ENCODE measurements around the gene SRC. TPM values are rescaled to one million over a fixed set of nuclear protein-coding genes. Genes with fewer than 3 reads are reported as not detected.

Gene SRC
- polyA plus RNA-seq, 1 donor (not counting 4 experiments of a cell fraction or from before 2014, with no cell fraction given) = 22.8 TPM

GRCh38 chr20:37389844-37390275 is 43.9 kb downstream of the SRC start:
- H3K9ac ChIP-seq (ENCODE audit: control insufficient read depth, extremely low read depth, insufficient read depth, low read length) = no peak overlapping the region
- H3K4me2 ChIP-seq (ENCODE audit: control insufficient read depth, extremely low read depth, insufficient read depth, low read depth, low read length) = no peak overlapping the region
- H3K36me3 ChIP-seq (ENCODE audit: control insufficient read depth in 2 of 2, extremely low read depth in 1 of 2, insufficient read depth in 2 of 2, low read length in 2 of 2) = peaks cover 32 to 34% of the 10 kb centered on the region in 2 experiments
- H3K79me2 ChIP-seq (ENCODE audit: control insufficient read depth, insufficient read depth, low read length) = no peaks in the 10 kb centered on the region
- FAIRE-seq (no peak), DNase-seq (ENCODE audit: low read depth, low spot score) (no peak)
- H3K27me3 ChIP-seq (ENCODE audit: control insufficient read depth, extremely low read depth, insufficient read depth, low read length) = no peaks in the 10 kb centered on the region
- no peak overlapping the region for H2AFZ ChIP-seq (ENCODE audit: control insufficient read depth, low read length)
- TF ChIP-seq CTCF (optimal IDR thresholded peaks at IDR 0.05 in 1 of 3, IDR thresholded peaks at IDR 0.05 in 1 of 3, conservative IDR thresholded peaks at IDR 0.05 in 1 of 3; ENCODE audit: extremely low read depth in 1 of 3, insufficient read depth in 2 of 3, low read length in 3 of 3) (peak; percentile 7 to 13 (median 12)), EZH2 (IDR thresholded peaks at IDR 0.05; ENCODE audit: low read length) (no peak)
- H3K9me3 ChIP-seq (ENCODE audit: control insufficient read depth, low read depth, low read length) = no peaks in the 10 kb centered on the region
- H3K9me1 ChIP-seq (ENCODE audit: control insufficient read depth, extremely low read depth, insufficient read depth, low read length) = no peaks in the 10 kb centered on the region
- dilution Hi-C loops (cut with MboI; ENCODE audit: extremely low pct_ligation_motif_present, low sequenced_read_pairs) = no loop called here
- H4K20me1 ChIP-seq (ENCODE audit: control insufficient read depth, extremely low read depth, insufficient read depth, low read length) = peaks cover 3% of the 10 kb centered on the region
- no peak overlapping the region for H3K4me3 ChIP-seq (ENCODE audit: control insufficient read depth in 2 of 3, extremely low read depth in 1 of 3, insufficient read depth in 2 of 3, low read depth in 1 of 3, low read length in 3 of 3)
- H3K27ac ChIP-seq (ENCODE audit: control insufficient read depth, insufficient read depth, low read length) = no peak overlapping the region
- peaks cover 6% of the 10 kb centered on the region for H3K4me1 ChIP-seq (ENCODE audit: control insufficient read depth, extremely low read depth, insufficient read depth, low read length)

GRCh38 chr20:37390503-37390890 is 44.6 kb downstream of the SRC start:
- H4K20me1 ChIP-seq (ENCODE audit: control insufficient read depth, extremely low read depth, insufficient read depth, low read length) = peaks cover 6% of the 10 kb centered on the region
- H3K4me3 ChIP-seq (ENCODE audit: control insufficient read depth in 2 of 3, extremely low read depth in 1 of 3, insufficient read depth in 2 of 3, low read depth in 1 of 3, low read length in 3 of 3) = no peak overlapping the region
- no peak overlapping the region for H3K4me2 ChIP-seq (ENCODE audit: control insufficient read depth, extremely low read depth, insufficient read depth, low read depth, low read length)
- no peaks in the 10 kb centered on the region for H3K27me3 ChIP-seq (ENCODE audit: control insufficient read depth, extremely low read depth, insufficient read depth, low read length)
- H3K9me3 ChIP-seq (ENCODE audit: control insufficient read depth, low read depth, low read length) = no peaks in the 10 kb centered on the region
- DNase-seq (ENCODE audit: low read depth, low spot score) (no peak), FAIRE-seq (no peak)
- peaks cover 12% of the 10 kb centered on the region for H3K4me1 ChIP-seq (ENCODE audit: control insufficient read depth, extremely low read depth, insufficient read depth, low read length)
- peaks cover 27 to 31% of the 10 kb centered on the region in 2 experiments for H3K36me3 ChIP-seq (ENCODE audit: control insufficient read depth in 2 of 2, extremely low read depth in 1 of 2, insufficient read depth in 2 of 2, low read length in 2 of 2)
- H3K79me2 ChIP-seq (ENCODE audit: control insufficient read depth, insufficient read depth, low read length) = no peaks in the 10 kb centered on the region
- H3K27ac ChIP-seq (ENCODE audit: control insufficient read depth, insufficient read depth, low read length) = no peak overlapping the region
- no peak overlapping the region for H3K9ac ChIP-seq (ENCODE audit: control insufficient read depth, extremely low read depth, insufficient read depth, low read length)
- no peak overlapping the region for H2AFZ ChIP-seq (ENCODE audit: control insufficient read depth, low read length)
- peaks cover 3% of the 10 kb centered on the region for H3K9me1 ChIP-seq (ENCODE audit: control insufficient read depth, extremely low read depth, insufficient read depth, low read length)
- no peak for TF ChIP-seq EZH2 (IDR thresholded peaks at IDR 0.05; ENCODE audit: low read length)
- TF ChIP-seq CTCF (optimal IDR thresholded peaks at IDR 0.05 in 1 of 3, IDR thresholded peaks at IDR 0.05 in 1 of 3, conservative IDR thresholded peaks at IDR 0.05 in 1 of 3; ENCODE audit: extremely low read depth in 1 of 3, insufficient read depth in 2 of 3, low read length in 3 of 3) = no peak
- dilution Hi-C loops (cut with MboI; ENCODE audit: extremely low pct_ligation_motif_present, low sequenced_read_pairs) = no loop called here
